Activated CD4-positive, alpha-beta T cell treated with anti-CD3 and anti-CD28 coated beads for 24 hours (primary cell): ENCODE data around the gene CDC25C.
"Not testable (repeated sequence)": the region's sequence is repeated elsewhere in the genome, so short reads cannot be mapped to it uniquely, and the experiment has no call there.

Source experiments
- DNase-seq, 2 donors: peaks; one replicate each; pipeline ENCODE4 v3.0.0-alpha.2; 2020; ENCODE audit warnings: low read depth in 2 of 2

The CDC25C gene

DNA sequence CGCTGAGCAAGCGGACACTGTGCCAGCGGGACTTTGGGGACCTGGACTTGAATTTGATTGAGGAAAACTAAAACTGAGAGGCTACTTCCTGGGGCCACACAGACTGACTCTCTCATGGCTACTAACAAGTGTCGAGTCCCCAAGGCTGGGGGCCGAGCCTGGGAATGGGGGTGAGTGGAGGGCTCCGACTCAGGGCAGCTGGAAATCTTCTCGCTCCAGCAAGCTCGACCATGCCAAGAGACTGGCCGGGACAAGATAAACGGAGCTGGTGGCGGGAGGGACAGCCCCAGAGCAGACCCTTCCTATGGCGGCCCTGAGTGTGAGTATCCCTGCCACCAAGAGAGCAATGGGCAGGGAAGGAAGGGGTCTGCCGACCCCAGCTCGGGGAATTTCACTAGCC, 15.3 kb upstream of the CDC25C start:
- no peak for DNase-seq

DNA sequence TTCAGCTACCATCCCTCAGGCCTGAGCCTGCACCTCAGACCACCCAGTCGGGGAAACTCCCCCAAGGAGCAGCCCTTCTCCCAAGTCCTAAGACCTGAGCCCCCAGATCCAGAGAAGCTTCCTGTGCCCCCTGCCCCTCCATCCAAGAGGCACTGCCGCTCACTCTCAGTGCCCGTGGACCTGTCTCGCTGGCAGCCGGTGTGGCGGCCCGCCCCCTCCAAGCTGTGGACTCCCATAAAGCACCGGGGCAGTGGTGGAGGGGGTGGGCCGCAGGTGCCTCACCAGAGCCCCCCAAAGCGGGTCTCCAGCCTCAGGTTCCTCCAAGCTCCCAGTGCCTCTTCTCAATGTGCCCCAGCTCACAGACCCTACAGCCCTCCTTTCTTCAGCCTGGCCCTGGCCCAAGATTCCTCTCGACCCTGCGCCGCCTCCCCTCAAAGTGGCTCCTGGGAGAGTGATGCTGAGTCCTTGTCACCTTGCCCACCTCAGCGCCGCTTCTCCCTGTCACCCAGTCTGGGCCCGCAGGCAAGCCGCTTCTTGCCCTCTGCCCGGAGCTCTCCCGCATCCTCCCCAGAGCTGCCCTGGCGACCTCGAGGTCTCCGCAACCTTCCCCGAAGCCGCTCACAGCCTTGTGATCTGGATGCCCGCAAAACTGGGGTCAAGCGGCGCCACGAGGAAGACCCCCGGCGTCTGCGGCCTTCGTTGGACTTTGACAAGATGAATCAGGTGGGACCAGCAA, 13.5 kb upstream of the CDC25C start:
- no peak for DNase-seq

DNA sequence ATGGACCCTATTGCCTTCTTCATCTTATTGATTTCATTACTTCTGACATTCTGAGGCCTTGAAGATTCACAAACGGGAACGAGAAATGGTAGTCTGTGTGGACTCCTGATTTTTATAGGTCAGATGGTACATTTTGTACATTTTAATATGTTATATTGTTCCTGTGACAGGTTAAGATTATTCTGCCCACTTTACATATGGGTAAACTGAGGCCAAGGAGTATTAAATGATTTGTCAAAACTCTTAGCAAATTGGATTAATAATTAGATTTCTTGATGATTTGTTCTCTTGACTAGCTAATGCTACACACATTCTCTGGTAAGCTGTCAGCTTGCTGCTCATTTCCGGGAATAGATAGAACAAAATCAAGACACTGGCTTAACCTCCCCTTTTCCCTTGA, 8.4 kb upstream of the CDC25C start:
- no peak for DNase-seq

DNA sequence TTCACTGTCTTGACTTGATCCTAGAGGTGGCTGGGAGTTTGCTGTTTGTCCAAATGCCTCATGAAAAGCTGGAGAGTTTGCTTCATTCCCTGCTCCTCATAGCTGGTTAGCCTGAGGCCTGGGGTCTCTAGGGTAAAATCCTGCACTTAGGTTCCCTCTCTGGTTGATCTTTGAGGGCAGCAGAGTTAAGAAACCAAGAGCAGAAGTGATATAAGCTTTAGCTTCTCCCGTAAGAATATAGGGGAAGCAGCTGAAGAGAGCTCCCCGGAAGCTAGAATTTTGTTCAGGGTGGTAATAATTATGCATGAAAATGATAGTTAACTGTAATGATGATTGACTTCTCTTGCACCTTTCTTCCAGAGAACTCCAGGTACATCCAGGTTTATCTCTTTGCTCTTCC, 7.9 kb upstream of the CDC25C start:
- no peak for DNase-seq

DNA sequence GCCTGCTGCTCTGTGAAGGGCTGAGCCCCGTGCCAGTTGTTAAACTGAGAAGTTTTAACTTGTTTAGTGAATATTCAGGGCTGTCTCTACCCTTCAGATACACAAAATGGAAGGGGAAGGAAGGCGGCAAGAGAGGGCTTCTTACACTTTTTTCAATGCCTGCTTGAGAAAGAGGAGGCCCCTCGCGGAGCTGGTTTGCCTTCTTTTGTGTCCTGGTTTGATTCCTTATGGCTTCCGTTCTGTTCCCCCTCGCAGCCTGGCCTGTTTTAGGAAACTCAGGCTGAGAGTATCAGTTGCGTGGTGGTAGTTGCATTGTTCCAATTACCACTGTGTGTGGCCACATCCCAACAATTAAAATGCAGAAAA, 7.5 kb upstream of the CDC25C start:
- DNase-seq = no peak

DNA sequence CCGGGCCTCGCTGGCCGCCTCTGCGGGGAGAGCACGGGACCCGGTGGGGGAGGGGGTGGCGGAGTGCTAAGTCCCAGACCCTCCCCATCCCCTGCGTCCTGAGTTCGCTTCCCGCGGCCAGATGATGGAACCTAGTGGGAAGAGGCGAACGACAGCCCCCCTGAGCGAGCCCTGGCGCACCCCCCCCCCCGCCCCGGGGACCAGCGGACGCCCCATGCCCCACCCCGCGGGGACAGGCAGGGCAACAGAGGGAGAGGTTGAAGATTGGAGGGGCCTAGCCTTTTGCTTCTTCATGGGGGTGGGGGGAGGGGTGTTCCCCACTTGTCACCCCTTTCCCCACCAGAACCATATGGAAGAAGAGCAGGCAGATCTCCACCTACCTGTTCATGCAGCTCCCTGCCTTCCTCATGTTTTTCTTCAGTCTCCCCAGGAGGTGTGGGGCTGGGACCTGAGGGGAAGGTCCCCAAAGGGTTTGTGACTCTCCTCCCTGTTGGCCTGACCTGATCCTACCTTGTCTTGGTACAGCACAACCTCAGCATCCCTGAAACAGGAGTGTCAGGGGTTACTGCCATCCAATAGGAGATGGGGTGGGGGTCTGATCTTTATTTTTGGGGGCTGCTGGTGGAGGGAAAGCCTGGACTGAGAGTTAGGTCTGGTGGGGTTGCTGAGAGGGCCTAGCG, 6.9 kb upstream of the CDC25C start:
- no peak for DNase-seq

DNA sequence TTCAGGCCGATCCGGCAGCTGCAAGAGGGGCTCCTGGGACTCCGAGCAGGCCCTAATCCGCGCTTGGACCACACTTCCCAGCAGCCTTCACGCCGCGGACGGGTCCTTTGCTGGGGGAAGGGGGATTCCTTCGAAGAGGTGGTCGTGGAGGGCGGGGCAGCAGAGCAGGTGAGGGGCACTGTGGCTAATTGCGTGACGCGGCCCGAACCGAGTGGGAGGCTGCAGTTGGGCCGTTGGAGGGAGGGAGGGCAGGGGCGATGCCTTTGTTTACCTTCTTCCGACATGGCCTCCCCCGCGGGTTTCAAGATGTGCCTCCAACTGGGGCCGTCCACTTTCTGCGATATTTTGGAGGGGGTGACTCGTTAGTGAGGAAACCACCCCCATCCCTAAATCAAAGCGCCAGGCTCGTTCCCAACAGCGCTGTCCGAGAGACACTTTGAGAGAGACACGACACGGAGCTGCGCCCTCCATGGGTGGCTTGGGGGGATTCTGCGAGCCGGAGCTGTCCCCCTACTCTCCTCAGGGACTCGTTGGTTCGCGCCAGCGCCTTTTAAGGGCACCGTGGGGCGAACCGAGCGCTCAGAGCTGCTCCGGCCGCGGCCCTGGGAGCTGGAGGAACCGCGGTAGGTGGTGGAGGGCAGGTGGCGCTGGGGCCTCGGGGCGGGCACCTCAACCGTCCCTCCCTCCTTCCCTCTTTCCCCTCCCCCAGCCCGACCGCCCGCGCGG, 6.2 kb upstream of the CDC25C start, which contains the start of gene FAM53C:
Gene FAM53C (plus strand): TSS at position 582 of the 726 bp plus-strand sequence. CDS start 3,070 bp downstream, outside the sequence.
- DNase-seq = peak; percentile 84 to 85

DNA sequence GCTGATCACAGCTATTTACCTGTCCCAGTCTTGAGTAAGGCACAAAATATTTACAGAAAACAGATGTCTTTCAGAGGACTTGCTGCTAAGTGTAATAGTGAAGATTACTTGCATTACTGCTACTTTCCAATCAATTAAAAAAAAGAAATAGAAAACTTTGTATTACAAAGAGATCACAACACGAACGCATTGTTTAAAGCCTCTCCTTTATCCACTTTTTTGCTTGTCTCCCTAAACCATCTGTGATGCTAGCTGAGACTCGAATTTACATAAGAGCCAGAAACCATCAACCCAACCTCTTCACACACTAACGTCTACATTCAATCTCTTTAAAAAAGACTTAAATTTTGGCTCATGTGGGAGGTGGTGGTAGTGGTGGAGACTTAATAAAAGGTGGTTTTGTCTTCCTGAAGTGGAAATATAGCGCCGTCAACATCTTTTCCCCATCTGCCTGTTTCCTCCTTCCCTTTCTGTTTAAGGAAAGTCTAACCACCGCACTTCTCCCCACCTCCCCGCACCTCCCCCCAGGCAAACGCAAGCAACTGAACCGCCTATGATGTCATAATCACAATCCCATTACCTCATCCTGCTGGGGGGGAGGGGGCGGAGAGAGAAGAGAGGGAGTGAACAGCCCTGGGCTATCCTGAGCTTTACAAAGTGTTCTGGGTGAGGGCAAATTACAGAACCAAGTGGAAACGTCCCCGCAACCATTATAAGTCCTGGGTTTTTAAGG, 5.5 kb upstream of the CDC25C start:
- no peak for DNase-seq

DNA sequence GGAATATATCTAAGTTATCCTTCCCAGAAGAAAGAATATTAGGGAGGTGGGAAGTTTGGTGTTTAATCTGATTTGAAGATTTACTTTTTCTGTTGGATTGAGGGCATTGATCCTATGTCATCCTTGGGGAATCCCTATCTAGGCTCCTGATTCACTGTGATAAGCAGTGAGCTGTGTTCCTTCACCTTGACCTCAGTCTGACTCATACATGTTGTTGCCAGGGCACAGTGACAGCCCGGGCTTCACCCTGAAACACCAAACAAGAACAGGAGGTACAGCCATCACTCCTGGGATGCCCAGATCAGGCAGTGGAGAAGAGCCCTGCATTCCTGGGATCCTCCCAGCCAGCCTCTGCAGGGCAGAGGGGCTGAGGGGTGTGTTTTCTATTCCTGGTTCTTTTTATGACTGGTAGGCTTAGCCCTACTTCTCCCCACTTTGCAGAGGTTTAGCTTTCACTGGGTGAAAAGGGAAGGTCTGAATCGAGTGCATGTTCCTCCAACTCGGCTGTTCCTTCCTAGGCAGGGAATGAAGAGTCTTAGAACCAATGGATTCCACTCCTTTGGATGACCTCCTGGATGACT, 3.4 kb upstream of the CDC25C start:
- DNase-seq = no peak

DNA sequence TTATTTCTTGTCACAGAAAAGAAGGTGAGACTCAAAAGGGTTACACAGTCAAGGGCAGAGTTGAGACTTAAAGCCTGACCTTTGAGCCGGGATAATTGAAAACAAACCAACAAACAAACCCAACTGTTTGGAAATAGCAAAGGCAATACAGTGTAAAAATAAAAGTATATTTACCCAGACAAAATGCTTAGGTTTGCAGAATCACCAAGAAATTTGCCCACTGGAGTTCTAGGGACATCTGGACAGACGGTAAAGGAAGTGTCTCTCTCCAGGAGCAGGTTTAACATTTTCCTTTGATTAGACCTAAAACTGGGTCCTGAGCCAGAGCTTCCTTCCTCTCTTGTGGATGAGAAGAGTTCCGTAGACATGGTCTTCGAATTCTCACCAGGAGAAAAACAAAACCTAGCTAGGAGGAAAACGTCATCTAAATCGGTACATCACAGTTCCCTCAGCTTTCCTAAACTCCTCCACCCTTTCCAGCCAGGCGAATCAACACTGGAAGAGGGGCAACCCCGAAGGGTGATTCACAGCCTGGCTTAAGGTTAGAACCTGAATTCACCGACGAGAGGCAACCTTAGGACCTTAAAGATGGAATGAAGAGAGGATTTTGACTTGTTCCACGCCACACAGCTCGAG, 673 bp downstream of the CDC25C start:
- no peak for DNase-seq

DNA sequence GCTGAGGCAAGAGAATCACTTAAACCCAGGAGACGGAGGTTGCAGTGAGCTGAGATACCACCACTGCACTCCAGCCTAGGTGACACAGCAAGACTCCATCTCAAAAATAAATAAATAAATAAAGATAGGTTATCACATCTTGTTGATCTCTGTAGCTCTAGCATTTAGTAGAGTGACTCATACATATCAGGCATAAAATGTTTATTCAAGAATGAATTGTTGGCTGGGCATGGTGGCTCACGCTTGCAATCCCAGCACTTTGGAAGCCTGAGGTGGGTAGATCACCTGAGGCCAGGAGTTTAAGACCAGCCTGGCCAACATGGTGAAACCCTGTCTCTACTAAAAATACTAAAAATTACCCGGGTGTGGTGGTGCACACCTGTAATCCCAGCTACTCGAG, 13.4 kb downstream of the CDC25C start:
- not testable (repeated sequence) for DNase-seq

DNA sequence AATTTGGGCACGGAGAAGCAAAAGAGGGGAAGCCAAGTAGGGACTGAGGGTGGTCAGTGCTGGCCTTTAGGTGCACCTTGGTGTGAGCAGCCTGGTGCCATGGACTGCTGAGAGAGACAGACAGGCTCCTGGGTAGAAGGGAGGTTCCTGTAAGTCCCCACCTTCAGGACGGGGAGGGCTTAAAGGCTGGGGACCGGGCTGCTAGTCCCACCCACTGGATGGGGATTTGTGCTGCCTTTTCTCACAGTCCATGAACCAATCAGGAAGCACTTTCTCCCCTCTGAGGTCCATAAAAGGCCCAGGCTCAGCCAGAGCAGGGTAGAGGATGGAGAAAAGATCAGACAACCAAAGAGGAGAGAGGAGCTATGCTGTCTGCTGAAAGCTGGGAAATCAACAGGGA, 15.2 kb downstream of the CDC25C start:
- no peak for DNase-seq

DNA sequence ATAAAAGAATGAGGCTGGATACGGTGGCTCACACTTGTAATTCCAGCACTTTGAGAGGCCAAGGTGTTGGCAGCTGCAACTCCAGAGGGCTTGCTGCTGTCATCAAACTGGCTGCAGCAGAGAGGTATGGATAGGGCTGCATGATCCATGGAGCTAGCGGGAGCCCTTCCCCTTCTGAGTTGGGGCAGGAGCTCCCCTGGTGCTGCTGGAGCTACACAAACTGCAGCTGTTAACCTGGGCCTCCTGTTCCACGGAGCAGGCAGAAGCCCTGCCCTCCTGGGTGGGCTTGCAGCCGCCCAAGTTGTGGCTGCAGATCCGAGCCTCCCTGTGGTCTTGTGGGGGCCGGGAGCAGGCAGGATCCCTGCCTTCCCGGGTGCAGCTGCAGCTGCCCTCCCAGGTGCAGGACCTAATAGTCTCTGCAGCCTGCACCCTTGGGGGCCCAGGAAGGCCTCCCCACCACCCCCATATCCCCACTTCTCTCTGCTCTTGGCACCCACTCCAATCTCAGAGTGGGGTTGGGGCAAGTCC, 15.8 kb downstream of the CDC25C start:
- no peak for DNase-seq

DNA sequence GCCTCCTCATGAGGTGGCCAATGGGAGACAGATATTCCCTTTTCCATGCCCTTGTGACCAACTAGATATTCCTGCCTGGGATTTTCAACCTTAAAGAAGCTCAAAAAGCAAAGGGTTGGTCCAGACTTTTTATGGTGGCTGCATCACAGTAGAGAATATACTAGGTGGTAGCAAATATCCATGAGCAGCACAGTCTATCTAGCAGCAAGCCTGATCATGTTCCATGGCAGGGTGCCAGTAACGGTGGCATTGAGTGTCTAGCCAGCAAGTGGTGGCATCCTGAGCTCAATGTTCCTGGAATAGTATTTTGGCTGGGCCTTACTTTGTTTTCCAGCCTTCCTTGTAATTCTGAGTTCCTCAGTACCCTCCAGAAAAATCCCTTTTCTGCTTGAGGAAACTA, 25.8 kb downstream of the CDC25C start:
- DNase-seq = no peak

DNA sequence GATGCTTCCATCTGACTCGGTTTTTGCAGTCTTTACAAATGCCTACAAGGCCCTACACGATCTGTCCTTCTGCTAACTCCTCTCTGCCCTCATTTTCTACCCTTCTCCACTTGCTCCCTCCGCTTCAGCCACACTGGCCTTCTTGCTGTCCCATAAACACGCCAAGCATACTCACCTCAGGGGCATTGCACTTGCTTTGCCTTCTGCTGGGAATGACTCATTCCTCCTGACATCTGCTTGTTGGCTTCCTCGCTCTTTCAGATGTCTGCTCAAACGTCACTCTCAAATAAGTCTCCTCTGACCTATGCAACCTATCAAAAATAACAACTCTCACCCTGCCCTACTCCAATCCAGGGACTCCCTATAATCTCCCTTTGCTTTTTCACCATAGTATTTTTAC, 28.2 kb downstream of the CDC25C start:
- DNase-seq = no peak

DNA sequence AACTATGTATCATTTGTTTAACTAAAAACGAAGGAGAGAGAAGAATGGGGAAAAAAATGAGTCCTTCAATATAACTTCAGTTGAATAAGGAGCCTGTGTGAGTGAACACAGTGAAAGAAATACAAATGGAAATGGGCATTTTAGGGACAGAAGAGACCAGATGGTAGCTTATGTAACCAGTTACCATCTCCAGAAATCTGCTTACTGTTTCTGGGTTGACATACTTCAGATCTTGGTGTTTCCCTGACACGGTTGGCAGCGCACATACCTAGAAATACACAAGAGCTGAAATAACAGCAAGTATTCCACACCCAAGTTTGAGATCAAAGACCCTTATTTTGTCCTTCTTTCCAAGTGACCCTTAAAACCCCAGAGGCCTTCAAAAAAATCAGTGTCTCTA, 42.3 kb downstream of the CDC25C start:
- no peak for DNase-seq

DNA sequence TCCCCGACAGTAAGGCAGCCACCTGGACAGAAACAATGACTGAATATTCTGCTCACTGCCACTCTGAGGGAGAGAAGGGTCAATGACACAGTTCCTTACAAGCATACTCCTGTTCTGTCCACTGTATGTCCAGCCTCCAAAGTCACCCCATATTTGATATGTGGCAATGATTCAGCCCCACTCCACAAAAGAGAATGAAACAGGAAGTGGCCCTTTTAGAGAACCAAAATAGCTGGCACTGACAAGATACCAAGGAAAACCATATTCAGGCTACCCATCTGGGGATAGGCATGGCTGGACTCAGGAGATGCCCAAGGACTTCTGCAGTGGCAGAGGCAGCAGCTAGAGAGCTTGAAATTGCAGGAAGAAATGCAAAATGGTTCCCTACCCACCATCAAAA, 44.4 kb downstream of the CDC25C start:
- DNase-seq = no peak

DNA sequence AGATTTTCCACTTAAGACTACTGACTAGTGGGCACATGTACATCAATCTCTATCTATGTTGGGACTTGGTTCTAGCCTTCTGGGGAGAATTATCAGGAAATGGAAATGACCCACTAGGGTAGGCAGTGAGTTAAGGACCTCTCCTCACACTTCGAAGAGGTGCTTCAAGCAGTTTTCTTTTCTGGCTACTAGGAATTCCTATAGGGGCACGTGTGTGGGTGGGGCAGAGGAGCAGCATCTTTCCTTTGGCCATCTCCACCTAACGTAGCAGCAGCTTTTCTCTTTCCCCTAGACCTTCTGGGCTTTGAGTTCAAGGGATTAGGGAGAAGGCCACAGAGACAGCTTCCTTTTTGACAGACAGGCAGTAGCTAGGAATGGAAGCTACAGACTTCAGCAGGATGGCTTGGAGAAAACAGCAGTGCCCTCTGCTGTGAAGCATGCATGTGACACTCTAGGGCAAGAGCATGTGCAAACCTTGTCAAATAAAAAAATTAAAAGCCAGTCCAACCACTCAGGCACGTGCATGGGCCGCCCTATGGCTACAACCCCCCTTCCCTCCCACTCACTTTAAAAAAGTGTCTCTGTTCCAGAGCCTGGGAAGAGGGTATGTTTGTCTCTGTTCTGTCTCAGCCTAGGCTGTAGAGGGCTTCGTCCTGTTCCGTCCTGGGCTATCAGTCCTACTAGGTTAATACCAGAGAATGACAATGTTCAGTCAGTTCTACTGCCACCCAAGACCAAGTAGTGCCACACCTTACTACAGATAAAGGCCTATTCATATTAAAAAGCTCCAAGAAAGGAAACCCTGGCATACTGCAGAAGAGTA, 48.5 kb downstream of the CDC25C start:
- no peak for DNase-seq

DNA sequence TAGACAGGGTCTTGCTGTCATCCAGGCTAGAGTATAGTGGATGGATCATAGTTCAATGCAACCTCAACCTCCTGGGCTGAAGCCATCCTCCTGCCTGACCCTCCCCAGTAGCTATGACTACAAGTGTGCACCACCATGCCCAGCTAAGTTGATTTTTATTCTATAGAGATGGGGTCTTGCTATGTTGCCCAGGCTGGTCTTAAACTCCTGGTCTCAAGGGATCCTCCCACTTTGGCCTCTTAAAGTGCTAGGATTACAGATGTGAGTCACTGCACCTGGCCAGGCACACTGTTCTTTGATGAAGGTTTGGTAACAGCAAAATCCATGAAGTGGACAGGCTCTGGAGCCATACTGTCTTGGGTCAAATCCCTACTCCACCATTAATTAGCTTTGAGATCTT, 50.7 kb downstream of the CDC25C start:
- no peak for DNase-seq

DNA sequence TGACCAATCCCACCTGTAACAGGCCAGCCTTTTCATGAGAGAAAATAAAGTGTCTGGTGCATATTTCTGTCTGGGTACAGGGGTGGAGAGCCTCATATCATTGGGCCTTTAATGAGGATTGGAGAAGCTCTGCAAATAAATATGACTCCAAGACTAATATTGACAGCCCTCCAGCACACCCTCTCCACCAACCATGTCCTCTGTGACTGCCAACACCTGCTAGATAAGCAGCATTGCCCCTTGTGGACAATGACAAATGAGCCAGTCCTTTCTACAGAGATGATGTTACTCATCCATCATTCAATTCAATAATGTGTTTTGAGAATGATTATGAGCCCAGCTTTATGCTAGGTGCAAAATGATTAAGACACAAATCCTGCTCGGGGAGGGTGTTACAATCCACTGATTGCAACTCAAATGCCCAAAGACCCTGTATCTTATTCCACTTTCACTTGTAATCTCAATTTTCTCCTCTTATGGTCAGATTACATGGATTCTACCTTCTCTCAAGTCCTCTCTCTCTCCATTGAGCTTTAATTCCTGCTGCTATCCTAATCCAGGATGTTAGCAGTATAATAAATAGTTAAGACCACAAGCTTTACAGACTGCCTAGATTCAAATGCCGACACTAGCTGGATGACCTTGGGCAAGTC, 55.1 kb downstream of the CDC25C start:
- no peak for DNase-seq
